NCI-H526 (cell line): ENCODE results near the gene RNF13.
A peak's percentile ranks its signal among the peaks of the same experiment; 100 is the strongest.
"Not testable (repeated sequence)": the region's sequence is repeated elsewhere in the genome, so short reads cannot be mapped to it uniquely, and the experiment has no call there.

Experiments used
- DNase-seq, 2 experiments: peaks; one replicate each; lab custom pipeline; 2025; lab: John Stamatoyannopoulos, UW

RNF13 gene

DNA sequence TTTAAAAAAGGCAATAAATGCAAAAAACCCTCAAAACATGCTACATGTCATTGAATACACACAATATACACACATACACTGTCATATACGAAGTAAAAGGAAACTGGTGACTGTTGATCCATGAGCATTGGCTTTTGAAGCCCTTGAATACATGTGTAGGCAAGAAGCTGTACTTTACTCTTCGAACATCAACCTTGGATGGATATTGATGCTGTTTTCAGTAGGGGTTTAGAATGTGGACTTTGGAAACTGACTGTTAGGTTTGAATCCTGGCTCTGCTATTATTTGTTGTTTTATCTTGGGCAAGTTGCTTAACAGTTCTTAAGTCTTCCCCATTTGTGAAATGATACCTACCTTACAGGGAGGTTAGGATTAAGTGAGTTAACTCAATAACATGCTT is 30.5 kb downstream of the RNF13 start:
- DNase-seq, result no peak

- no peak for DNase-seq
Measured at GRCh38 chr3:149844091-149844490, 31.1 kb downstream of the RNF13 start.

- DNase-seq, result no peak
Measured at GRCh38 chr3:149845570-149846244, 32.7 kb downstream of the RNF13 start.

DNA sequence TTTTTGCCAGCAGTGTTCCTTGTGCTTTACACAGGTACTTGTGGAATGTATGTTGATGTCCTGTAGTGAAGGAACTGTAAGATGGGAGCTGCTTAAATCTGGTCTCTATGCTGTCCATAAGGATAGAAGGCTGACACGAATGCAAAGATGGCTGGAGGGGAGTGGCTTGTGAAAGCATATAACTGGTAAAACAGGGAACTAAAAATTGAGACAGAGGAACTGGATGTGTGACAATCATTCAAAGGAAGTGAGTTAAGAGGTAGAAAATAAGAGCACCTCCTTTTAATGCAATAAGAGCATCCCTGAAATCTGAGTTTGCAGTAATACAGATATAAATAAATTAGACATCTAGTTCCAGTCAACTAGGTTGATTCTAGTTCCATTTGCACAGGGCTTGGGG is 35.2 kb downstream of the RNF13 start:
- no peak for DNase-seq

GRCh38 chr3:149848688-149849087 is 35.7 kb downstream of the RNF13 start:
- no peak for DNase-seq

DNA sequence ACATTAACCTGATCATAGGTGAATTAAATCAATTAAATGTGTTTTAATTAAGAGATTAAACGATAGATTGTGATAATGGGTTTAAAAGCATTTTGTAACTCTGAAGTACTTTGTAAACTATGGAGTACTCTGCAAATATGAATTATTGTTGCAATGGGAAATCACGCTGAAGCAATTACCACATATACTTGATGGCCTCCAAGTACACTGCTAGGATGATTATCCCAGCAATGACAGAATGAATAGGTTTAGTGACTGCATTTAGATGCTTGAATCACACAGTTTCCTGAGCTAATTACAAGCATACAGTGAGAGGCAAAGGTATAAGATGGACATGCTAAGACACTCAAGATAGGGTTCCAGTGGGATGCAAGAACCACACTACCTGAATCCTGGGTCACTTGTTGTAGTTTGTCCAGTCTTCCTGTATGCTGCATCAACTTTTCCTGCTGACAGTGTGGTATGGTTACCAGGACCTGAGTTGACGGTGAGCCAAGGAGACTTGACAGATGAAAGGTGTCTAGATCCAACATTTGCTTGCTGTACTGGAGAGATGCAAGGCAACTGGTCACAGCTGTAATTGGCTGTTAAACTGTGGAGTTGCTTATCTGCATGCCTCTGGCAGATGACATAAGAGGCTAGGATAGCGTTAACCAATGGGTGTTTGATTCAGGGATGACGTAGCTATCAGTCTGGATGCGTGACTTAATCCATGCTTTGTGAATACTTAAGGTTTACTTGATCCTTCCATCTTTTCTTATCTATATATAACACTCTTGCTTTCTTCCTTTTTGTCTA is 38.0 kb downstream of the RNF13 start:
- DNase-seq, result no peak

DNA sequence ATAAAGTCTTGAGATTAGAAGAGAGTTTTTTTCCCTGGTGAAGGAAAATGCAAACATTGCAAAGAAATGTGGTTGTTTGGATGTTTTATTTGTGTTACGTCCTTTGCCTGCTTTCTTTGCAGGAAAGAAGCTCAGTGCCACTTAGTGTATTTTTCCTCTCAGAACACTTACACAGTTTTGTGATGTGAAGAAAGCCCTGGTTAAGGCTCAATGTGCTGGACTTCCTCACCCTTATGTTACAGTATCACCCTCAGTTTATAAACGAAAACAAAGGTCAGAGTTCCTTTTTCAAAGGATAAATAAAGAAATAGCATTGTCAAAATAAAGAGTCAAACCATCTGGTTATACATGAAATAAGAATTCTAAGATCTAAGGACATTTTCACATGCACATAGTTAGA is 45.9 kb downstream of the RNF13 start:
- no peak for DNase-seq

DNA sequence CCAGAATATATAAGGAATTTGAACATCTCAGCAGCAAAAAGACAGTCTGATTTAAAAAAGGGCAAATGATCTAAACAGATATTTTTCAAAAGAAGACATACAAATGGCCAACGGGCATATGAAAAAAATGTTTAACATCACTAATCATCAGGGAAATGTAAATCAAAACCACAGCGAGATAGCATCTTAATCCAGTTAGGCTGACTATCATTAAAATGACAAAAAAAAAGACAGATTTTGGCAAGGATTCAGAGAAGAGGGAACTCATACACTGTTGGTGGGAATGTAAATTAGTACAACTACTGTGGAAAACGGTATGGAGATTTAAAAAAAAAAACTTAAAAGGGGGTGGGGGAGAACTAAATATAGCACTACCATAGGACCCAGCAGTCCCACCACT is 47.9 kb downstream of the RNF13 start:
- no peak for DNase-seq

DNA sequence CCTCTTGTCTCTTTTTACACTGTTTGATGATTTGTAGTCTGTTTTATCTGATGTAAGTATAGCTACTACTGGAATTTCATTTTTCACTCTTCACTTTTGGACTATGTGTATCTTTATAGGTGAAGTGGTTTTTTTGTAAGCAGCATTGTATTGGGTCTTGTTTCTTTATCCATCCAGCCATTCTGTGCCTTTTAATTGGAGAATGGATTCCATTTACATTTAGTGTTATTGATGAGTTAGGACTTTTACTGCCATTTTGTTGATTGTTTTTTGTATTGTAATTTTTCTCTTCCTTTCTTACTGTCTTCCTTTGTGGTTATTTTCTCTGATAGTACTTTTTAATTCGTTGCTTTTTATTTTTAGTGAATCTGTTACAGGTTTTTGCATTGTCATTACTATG is 54.5 kb downstream of the RNF13 start:
- no peak for DNase-seq

GRCh38 chr3:149871855-149872254 is 58.8 kb downstream of the RNF13 start:
- DNase-seq, result no peak

DNA sequence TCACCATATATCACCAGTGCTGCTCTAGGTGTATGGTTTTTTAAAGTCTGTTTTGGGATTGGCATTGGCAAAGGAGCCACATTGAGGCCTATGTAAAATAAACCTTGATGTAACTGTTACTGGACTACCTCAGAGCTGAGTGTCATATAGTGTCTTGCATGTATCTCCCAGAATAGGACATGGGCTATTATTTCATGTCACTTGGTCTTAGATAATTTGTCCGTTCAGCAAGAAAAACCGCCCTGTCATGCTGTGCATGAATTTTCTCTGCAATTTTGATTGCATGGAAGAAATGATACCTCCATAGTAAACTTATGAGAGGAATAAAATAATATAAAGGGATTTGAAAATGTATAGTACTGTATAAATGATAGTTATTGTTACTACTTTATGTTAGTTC is 59.6 kb downstream of the RNF13 start:
- DNase-seq, result no peak

GRCh38 chr3:149877668-149878067 is 64.7 kb downstream of the RNF13 start:
- DNase-seq, result no peak

- peak; percentile 37 to 71 for DNase-seq
Measured at GRCh38 chr3:149879872-149880271, 66.9 kb downstream of the RNF13 start.

DNA sequence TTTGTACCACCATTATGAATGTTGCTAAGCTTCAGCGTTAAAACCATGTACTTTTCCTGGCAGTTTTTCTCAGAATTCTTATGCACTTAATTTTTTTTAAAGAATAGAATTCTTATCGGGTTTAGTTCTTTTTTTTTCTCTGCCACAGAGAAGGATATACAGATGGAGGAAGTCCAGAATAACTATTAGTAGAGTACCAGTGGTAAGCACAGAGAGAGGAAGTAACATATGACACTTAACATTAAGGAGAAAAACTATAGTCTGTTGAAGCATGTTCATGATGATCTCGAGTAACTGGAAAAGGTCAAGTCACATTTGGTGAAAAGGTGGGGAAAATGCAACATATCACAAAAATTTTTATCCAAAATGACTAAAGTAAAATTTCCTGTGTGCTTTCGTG is 68.9 kb downstream of the RNF13 start:
- no peak for DNase-seq

DNA sequence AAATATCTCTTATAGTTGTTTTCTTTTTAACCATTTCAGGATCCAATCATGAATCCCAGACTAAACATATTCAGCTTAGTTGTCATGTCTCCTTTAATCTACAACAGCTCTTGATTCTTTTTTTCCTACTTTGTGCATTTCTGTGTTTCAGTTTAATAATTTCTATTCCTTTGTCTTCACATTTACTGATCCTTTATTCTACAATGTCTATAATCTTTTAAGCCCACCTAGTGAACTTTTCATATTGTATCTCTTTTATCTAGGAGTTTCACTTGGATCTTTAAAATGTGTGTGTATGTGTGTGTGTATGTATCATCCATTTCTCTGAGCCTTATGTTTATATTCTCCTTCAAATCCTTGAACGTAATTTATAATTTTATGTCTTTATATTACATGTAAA is 70.1 kb downstream of the RNF13 start:
- DNase-seq, result no peak

DNA sequence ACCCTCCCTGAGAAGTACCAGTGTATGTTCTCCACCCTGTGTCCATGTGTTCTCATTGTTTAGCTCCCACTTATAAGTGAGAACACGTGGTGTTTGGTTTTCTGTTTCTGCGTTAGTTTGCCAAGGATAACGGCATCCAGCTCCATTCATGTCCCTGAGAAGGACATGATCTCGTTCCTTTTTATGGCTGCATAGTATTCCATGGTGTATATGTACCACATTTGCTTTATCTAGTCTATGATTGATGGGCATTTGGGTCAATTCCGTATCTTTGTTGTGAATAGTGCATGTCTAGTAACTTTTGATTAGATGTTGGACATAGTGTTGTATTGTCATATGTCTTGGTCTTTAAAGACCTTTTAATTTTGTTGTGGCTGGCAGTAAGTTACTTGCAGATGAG is 70.8 kb downstream of the RNF13 start:
- not testable (repeated sequence) for DNase-seq

DNA sequence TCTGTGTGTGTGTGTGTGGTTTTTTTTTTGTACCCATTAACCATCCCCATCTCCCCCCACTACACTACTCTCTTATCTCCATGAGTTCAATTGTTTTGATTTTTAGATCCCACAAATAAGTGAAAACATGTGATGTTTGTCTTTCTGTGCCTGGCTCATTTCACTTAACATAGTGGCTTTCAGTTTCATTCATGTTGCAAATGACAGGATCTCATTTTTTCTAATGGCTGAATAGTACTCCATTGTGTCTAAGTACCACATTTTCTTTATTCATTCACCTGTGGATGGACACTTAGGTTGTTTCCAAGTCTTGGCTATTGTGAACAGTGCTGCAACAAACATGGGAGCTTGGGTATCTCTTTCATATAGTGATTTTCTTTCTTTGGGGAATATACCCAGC is 71.8 kb downstream of the RNF13 start:
- not testable (repeated sequence) for DNase-seq

DNA sequence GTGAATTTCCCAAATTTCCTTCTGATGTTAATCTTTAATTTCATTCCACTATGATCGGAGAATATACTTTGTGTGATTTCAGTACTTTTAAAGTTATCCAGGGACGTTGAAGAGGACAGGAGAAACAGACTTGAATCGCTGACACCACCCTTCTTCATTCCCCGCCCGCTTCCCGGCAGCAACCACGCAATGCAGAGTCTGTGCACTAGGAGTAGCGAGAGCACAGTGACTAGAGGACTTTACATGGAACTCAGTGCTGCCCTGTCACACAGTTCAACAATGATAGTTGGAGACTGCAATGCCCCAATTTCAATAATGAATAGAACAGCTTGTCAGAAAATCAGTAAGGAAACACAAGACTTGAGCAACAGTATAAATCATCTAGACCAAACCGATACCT is 73.9 kb downstream of the RNF13 start:
- DNase-seq, result no peak

GRCh38 chr3:149891621-149892020 is 78.6 kb downstream of the RNF13 start:
- DNase-seq, result no peak

GRCh38 chr3:149892371-149892770 is 79.4 kb downstream of the RNF13 start:
- no peak for DNase-seq

DNA sequence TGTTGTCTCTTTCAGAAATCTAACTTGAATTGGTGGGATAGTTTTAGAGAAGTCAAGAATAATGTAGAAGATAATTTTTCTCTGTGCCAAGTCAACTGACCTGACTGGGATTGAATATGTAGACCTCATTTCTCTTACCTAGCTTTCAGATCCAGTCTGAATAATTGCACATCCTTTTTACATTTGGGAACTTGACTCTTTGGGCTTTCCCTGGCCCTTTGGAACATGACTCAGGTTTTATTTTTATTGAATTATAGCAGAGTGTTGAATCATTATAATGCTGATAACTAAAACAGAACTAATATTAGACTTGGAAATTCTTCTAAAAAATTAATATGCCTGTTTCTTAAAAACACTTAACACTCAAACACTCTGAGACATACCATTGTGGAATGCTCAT is 81.2 kb downstream of the RNF13 start:
- DNase-seq, result no peak

DNA sequence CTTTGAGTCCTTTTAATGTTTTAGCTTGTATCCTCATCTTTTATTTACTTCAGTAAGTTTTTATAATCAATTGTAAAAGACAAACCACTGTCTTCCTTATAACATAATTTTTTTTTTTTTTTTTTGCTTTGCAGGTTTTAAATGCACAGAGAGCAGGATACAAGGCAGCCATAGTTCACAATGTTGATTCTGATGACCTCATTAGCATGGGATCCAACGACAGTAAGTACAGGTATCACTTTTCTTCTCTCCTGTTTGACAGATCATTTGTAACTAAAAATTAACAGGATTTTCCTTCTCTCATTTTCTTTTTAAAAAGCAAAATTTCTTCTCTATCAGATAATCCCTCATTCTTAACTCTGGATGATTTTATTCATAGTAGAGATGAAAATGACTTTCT is 82.3 kb downstream of the RNF13 start:
- peak in 1 of 2 experiments; percentile 37 for DNase-seq

GRCh38 chr3:149895769-149896168 is 82.8 kb downstream of the RNF13 start:
- no peak for DNase-seq

- DNase-seq, result no peak
Measured at GRCh38 chr3:149898771-149899170, 85.8 kb downstream of the RNF13 start.
